IgD-negative memory B cell (primary cell): ENCODE measurements around the gene UBE2V1. TPM values are rescaled to one million over a fixed set of nuclear protein-coding genes. Genes with fewer than 3 reads are reported as not detected.

ENCODE experiments used
- H3K27ac Mint-ChIP-seq, 3 donors: one replicate each; pipeline ENCODE4 v1.8.0; 2020 to 2022; ENCODE audit warnings: mild to moderate bottlenecking in 3 of 3, mixed read lengths in 3 of 3, moderate library complexity in 1 of 3
- H3K27me3 Mint-ChIP-seq: one replicate; pipeline ENCODE4 v1.8.0; 2021; ENCODE audit warnings: mixed read lengths
- H3K36me3 Mint-ChIP-seq: one replicate; pipeline ENCODE4 v1.8.0; 2020; ENCODE audit warnings: mild to moderate bottlenecking, mixed read lengths
- H3K4me1 Mint-ChIP-seq, 3 donors: one replicate each; pipeline ENCODE4 v1.8.0; 2020 to 2022; ENCODE audit warnings: mixed read lengths in 3 of 3, mild to moderate bottlenecking in 1 of 3
- H3K4me3 Mint-ChIP-seq, 4 donors: one replicate each; pipeline ENCODE4 v1.8.0; 2020 to 2022; ENCODE audit warnings: mild to moderate bottlenecking in 4 of 4, mixed read lengths in 4 of 4, moderate library complexity in 3 of 4
- H3K9me3 Mint-ChIP-seq, 3 donors: one replicate each; pipeline ENCODE4 v1.8.0; 2020 to 2021; ENCODE audit warnings: mixed read lengths in 3 of 3, mild to moderate bottlenecking in 1 of 3
- polyA plus RNA-seq: library from polyadenylated mRNA; unstranded; fragments of 300-500 nt; fragmentation: Illumina TruSeq; gene quantifications from one replicate; pipeline ENCODE4 v1.2.3, GENCODE V29; 2021

The UBE2V1 gene
- polyA plus RNA-seq, 1 donor from 2014 or later = 125 TPM

- H3K4me3 Mint-ChIP-seq = no peak overlapping the region
Observed at GRCh38 chr20:50099565-50099991, 13.4 kb downstream of the UBE2V1 start.

GRCh38 chr20:50099113-50099512, 13.8 kb downstream of the UBE2V1 start:
- peak overlapping the region in 1 of 3 donors; percentile 73 for H3K27ac Mint-ChIP-seq
- H3K4me1 Mint-ChIP-seq = peaks cover 22 to 39% (median 29%) of the 10 kb centered on the region in 3 donors

More at GRCh38 chr20:50099565-50099991, 13.4 kb downstream of the UBE2V1 start:
- Mint-ChIP-seq H3K27me3 (no peaks in the 10 kb centered on the region), H3K4me1 (peaks cover 22 to 39% (median 29%) of the 10 kb centered on the region in 3 donors), H3K27ac (peak overlapping the region in 1 of 3 donors; percentile 73), H3K36me3 (no peaks in the 10 kb centered on the region), H3K9me3 (no peaks in the 10 kb centered on the region)

GRCh38 chr20:50098259-50098658, 14.7 kb downstream of the UBE2V1 start:
- H3K27me3 Mint-ChIP-seq = no peaks in the 10 kb centered on the region
- peaks cover 2% of the 10 kb centered on the region for H3K36me3 Mint-ChIP-seq
- H3K4me1 Mint-ChIP-seq = peaks cover 21 to 35% (median 29%) of the 10 kb centered on the region in 3 donors
- peak overlapping the region in 2 of 3 donors; percentile 28 to 65 for H3K27ac Mint-ChIP-seq
- no peak overlapping the region for H3K4me3 Mint-ChIP-seq
- H3K9me3 Mint-ChIP-seq = no peaks in the 10 kb centered on the region

More at GRCh38 chr20:50099113-50099512, 13.8 kb downstream of the UBE2V1 start:
- H3K4me3 Mint-ChIP-seq = no peak overlapping the region
- H3K27me3 Mint-ChIP-seq = no peaks in the 10 kb centered on the region
- H3K9me3 Mint-ChIP-seq = no peaks in the 10 kb centered on the region
- H3K36me3 Mint-ChIP-seq = peaks cover 2% of the 10 kb centered on the region

- Mint-ChIP-seq H3K9me3 (no peaks in the 10 kb centered on the region), H3K27me3 (no peaks in the 10 kb centered on the region), H3K27ac (peak overlapping the region in 2 of 3 donors; percentile 28 to 64), H3K36me3 (peaks cover 2% of the 10 kb centered on the region), H3K4me3 (no peak overlapping the region), H3K4me1 (peaks cover 17 to 32% (median 28%) of the 10 kb centered on the region in 3 donors)
Observed at GRCh38 chr20:50097843-50098242, 15.1 kb downstream of the UBE2V1 start.

GRCh38 chr20:50096237-50096636, 16.7 kb downstream of the UBE2V1 start:
- Mint-ChIP-seq H3K36me3 (peaks cover 2% of the 10 kb centered on the region), H3K4me1 (peaks cover 4 to 20% (median 19%) of the 10 kb centered on the region in 3 donors), H3K4me3 (no peak overlapping the region), H3K27me3 (no peaks in the 10 kb centered on the region), H3K9me3 (no peaks in the 10 kb centered on the region), H3K27ac (no peak overlapping the region)

GRCh38 chr20:50095476-50096078, 17.4 kb downstream of the UBE2V1 start:
- Mint-ChIP-seq H3K36me3 (peaks cover 2% of the 10 kb centered on the region), H3K27ac (peak overlapping the region in 2 of 3 donors; percentile 39 to 57), H3K4me1 (peaks cover 4 to 18% (median 15%) of the 10 kb centered on the region in 3 donors)

GRCh38 chr20:50094522-50094921, 18.4 kb downstream of the UBE2V1 start:
- no peak overlapping the region for H3K27ac Mint-ChIP-seq
- H3K4me3 Mint-ChIP-seq = no peak overlapping the region
- peaks cover 2% of the 10 kb centered on the region for H3K36me3 Mint-ChIP-seq
- no peaks in the 10 kb centered on the region for H3K27me3 Mint-ChIP-seq
- H3K4me1 Mint-ChIP-seq = peaks cover 4 to 19% (median 15%) of the 10 kb centered on the region in 3 donors
- H3K9me3 Mint-ChIP-seq = no peaks in the 10 kb centered on the region

More at GRCh38 chr20:50095476-50096078, 17.4 kb downstream of the UBE2V1 start:
- Mint-ChIP-seq H3K27me3 (no peaks in the 10 kb centered on the region), H3K9me3 (no peaks in the 10 kb centered on the region), H3K4me3 (no peak overlapping the region)

- Mint-ChIP-seq H3K36me3 (peaks cover 2% of the 10 kb centered on the region), H3K4me3 (no peak overlapping the region), H3K9me3 (no peaks in the 10 kb centered on the region), H3K4me1 (peaks cover 4 to 13% (median 12%) of the 10 kb centered on the region in 3 donors), H3K27me3 (no peaks in the 10 kb centered on the region), H3K27ac (no peak overlapping the region)
Observed at GRCh38 chr20:50093240-50093639, 19.7 kb downstream of the UBE2V1 start.

- Mint-ChIP-seq H3K36me3 (peaks cover 2% of the 10 kb centered on the region), H3K9me3 (no peaks in the 10 kb centered on the region), H3K4me1 (peaks cover 4 to 8% (median 6%) of the 10 kb centered on the region in 3 donors), H3K4me3 (no peak overlapping the region), H3K27ac (no peak overlapping the region), H3K27me3 (no peaks in the 10 kb centered on the region)
Observed at GRCh38 chr20:50092436-50092835, 20.5 kb downstream of the UBE2V1 start.

- H3K4me1 Mint-ChIP-seq = peaks cover 15 to 16% (median 16%) of the 10 kb centered on the region in 3 donors
- H3K9me3 Mint-ChIP-seq = no peaks in the 10 kb centered on the region
- peaks cover 2% of the 10 kb centered on the region for H3K36me3 Mint-ChIP-seq
- H3K27ac Mint-ChIP-seq = no peak overlapping the region
- peaks cover 1% of the 10 kb centered on the region for H3K27me3 Mint-ChIP-seq
- no peak overlapping the region for H3K4me3 Mint-ChIP-seq
Observed at GRCh38 chr20:50089787-50090177, 23.2 kb downstream of the UBE2V1 start.

- no peak overlapping the region for H3K27ac Mint-ChIP-seq
- peaks cover 16% of the 10 kb centered on the region in 3 donors for H3K4me1 Mint-ChIP-seq
- peaks cover 1% of the 10 kb centered on the region for H3K27me3 Mint-ChIP-seq
- H3K4me3 Mint-ChIP-seq = no peak overlapping the region
- H3K9me3 Mint-ChIP-seq = no peaks in the 10 kb centered on the region
- no peaks in the 10 kb centered on the region for H3K36me3 Mint-ChIP-seq
Observed at GRCh38 chr20:50089140-50089786, 23.7 kb downstream of the UBE2V1 start.

- Mint-ChIP-seq H3K9me3 (no peaks in the 10 kb centered on the region), H3K4me3 (no peak overlapping the region), H3K36me3 (no peaks in the 10 kb centered on the region), H3K27me3 (peaks cover 1% of the 10 kb centered on the region), H3K4me1 (peaks cover 16 to 21% (median 16%) of the 10 kb centered on the region in 3 donors), H3K27ac (peak overlapping the region in 1 of 3 donors; percentile 35)
Observed at GRCh38 chr20:50088022-50088421, 24.9 kb downstream of the UBE2V1 start.

- Mint-ChIP-seq H3K36me3 (no peaks in the 10 kb centered on the region), H3K9me3 (no peaks in the 10 kb centered on the region), H3K27me3 (peaks cover 1% of the 10 kb centered on the region), H3K4me3 (peak overlapping the region; percentile 55 to 89 (median 84)), H3K27ac (peak overlapping the region; percentile 18 to 77 (median 42)), H3K4me1 (peaks cover 14 to 16% (median 16%) of the 10 kb centered on the region in 3 donors)
Observed at GRCh38 chr20:50085481-50086365, 27.2 kb downstream of the UBE2V1 start.

GRCh38 chr20:50085146-50085480, 27.8 kb downstream of the UBE2V1 start:
- Mint-ChIP-seq H3K27me3 (peaks cover 1% of the 10 kb centered on the region), H3K27ac (peak overlapping the region in 1 of 3 donors; percentile 77), H3K9me3 (no peaks in the 10 kb centered on the region), H3K36me3 (no peaks in the 10 kb centered on the region), H3K4me1 (peaks cover 12 to 16% (median 16%) of the 10 kb centered on the region in 3 donors), H3K4me3 (peak overlapping the region in 3 of 4 donors; percentile 6 to 89 (median 55))

- H3K9me3 Mint-ChIP-seq = no peaks in the 10 kb centered on the region
- H3K4me1 Mint-ChIP-seq = peaks cover 12 to 16% (median 12%) of the 10 kb centered on the region in 3 donors
- H3K27me3 Mint-ChIP-seq = peaks cover 1% of the 10 kb centered on the region
- peak overlapping the region in 2 of 3 donors; percentile 31 to 46 for H3K27ac Mint-ChIP-seq
- H3K36me3 Mint-ChIP-seq = no peaks in the 10 kb centered on the region
- no peak overlapping the region for H3K4me3 Mint-ChIP-seq
Observed at GRCh38 chr20:50083034-50083433, 29.9 kb downstream of the UBE2V1 start.
